ENCODE results near the gene LRRK1. TPM values are rescaled to one million over a fixed set of nuclear protein-coding genes. Genes with fewer than 3 reads are reported as not detected.

Gene LRRK1
- total RNA-seq, 1 experiment from 2014 or later = 10.4 TPM

- Histone ChIP-seq H3K36me3 (peaks cover 62% of the 10 kb centered on the region), H3K4me3 (no peak overlapping the region), H3K27me3 (no peaks in the 10 kb centered on the region), H3K9me3 (no peaks in the 10 kb centered on the region)
- no peak for DNase-seq
Observed at GRCh38 chr15:100973351-100974111, 54.4 kb downstream of the LRRK1 start.

GRCh38 chr15:100975043-100975442 is 55.9 kb downstream of the LRRK1 start:
- Histone ChIP-seq H3K4me3 (no peak overlapping the region), H3K27me3 (no peaks in the 10 kb centered on the region)

GRCh38 chr15:100980410-100981046 is 61.4 kb downstream of the LRRK1 start:
- no peak for DNase-seq
- peaks cover 51% of the 10 kb centered on the region for H3K36me3 ChIP-seq
- no peaks in the 10 kb centered on the region for H3K27me3 ChIP-seq
- no peak overlapping the region for H3K4me3 ChIP-seq
- no peaks in the 10 kb centered on the region for H3K9me3 ChIP-seq

More at GRCh38 chr15:100975043-100975442, 55.9 kb downstream of the LRRK1 start:
- DNase-seq = no peak
- Histone ChIP-seq H3K9me3 (no peaks in the 10 kb centered on the region), H3K36me3 (peaks cover 60% of the 10 kb centered on the region)

GRCh38 chr15:100981086-100981485 is 61.9 kb downstream of the LRRK1 start:
- no peak overlapping the region for H3K4me3 ChIP-seq
- peaks cover 48% of the 10 kb centered on the region for H3K36me3 ChIP-seq
- H3K27me3 ChIP-seq = no peaks in the 10 kb centered on the region
- DNase-seq = no peak
- no peaks in the 10 kb centered on the region for H3K9me3 ChIP-seq

GRCh38 chr15:100983221-100983620 is 64.1 kb downstream of the LRRK1 start:
- Histone ChIP-seq H3K9me3 (no peaks in the 10 kb centered on the region), H3K27me3 (no peaks in the 10 kb centered on the region), H3K4me3 (no peak overlapping the region), H3K36me3 (peaks cover 44% of the 10 kb centered on the region)
- DNase-seq = no peak

GRCh38 chr15:100985401-100985800 is 66.2 kb downstream of the LRRK1 start:
- H3K36me3 ChIP-seq = peaks cover 51% of the 10 kb centered on the region
- no peak overlapping the region for H3K4me3 ChIP-seq
- no peaks in the 10 kb centered on the region for H3K9me3 ChIP-seq
- no peak for DNase-seq
- no peaks in the 10 kb centered on the region for H3K27me3 ChIP-seq

GRCh38 chr15:100986158-100986896 is 67.2 kb downstream of the LRRK1 start:
- no peaks in the 10 kb centered on the region for H3K27me3 ChIP-seq
- DNase-seq = no peak
- H3K36me3 ChIP-seq = peaks cover 56% of the 10 kb centered on the region
- H3K4me3 ChIP-seq = no peak overlapping the region
- H3K9me3 ChIP-seq = no peaks in the 10 kb centered on the region

GRCh38 chr15:100987143-100987542 is 68.0 kb downstream of the LRRK1 start:
- H3K4me3 ChIP-seq = no peak overlapping the region
- peaks cover 62% of the 10 kb centered on the region for H3K36me3 ChIP-seq
- H3K9me3 ChIP-seq = no peaks in the 10 kb centered on the region
- no peak for DNase-seq
- H3K27me3 ChIP-seq = no peaks in the 10 kb centered on the region

- DNase-seq = no peak
- Histone ChIP-seq H3K27me3 (no peaks in the 10 kb centered on the region), H3K36me3 (peaks cover 67% of the 10 kb centered on the region), H3K4me3 (no peak overlapping the region), H3K9me3 (no peaks in the 10 kb centered on the region)
Observed at GRCh38 chr15:100988297-100988696, 69.1 kb downstream of the LRRK1 start.

- Histone ChIP-seq H3K36me3 (peaks cover 67% of the 10 kb centered on the region), H3K9me3 (no peaks in the 10 kb centered on the region), H3K27me3 (no peaks in the 10 kb centered on the region), H3K4me3 (no peak overlapping the region)
- no peak for DNase-seq
Observed at GRCh38 chr15:100988857-100989256, 69.7 kb downstream of the LRRK1 start.

GRCh38 chr15:100994597-100995446 is 75.7 kb downstream of the LRRK1 start:
- DNase-seq = no peak
- no peaks in the 10 kb centered on the region for H3K27me3 ChIP-seq
- H3K36me3 ChIP-seq = peaks cover 60% of the 10 kb centered on the region
- H3K4me3 ChIP-seq = no peak overlapping the region
- H3K9me3 ChIP-seq = no peaks in the 10 kb centered on the region

- Histone ChIP-seq H3K27me3 (no peaks in the 10 kb centered on the region), H3K9me3 (no peaks in the 10 kb centered on the region), H3K4me3 (no peak overlapping the region), H3K36me3 (peaks cover 56% of the 10 kb centered on the region)
- no peak for DNase-seq
Observed at GRCh38 chr15:100995471-100996430, 76.6 kb downstream of the LRRK1 start.

GRCh38 chr15:100997442-100997841 is 78.3 kb downstream of the LRRK1 start:
- Histone ChIP-seq H3K27me3 (no peaks in the 10 kb centered on the region), H3K36me3 (peaks cover 63% of the 10 kb centered on the region), H3K9me3 (peaks cover 3% of the 10 kb centered on the region; the same call in 1 of the 2 replicates), H3K4me3 (no peak overlapping the region)
- DNase-seq = peak; percentile 79

- Histone ChIP-seq H3K36me3 (peaks cover 64% of the 10 kb centered on the region), H3K4me3 (no peak overlapping the region)
Observed at GRCh38 chr15:100998630-100999029, 79.5 kb downstream of the LRRK1 start.

GRCh38 chr15:100999369-100999768 is 80.2 kb downstream of the LRRK1 start:
- H3K36me3 ChIP-seq = peaks cover 64% of the 10 kb centered on the region
- H3K27me3 ChIP-seq = no peaks in the 10 kb centered on the region
- H3K9me3 ChIP-seq = peaks cover 6% of the 10 kb centered on the region
- no peak overlapping the region for H3K4me3 ChIP-seq
- no peak for DNase-seq

More at GRCh38 chr15:100998630-100999029, 79.5 kb downstream of the LRRK1 start:
- Histone ChIP-seq H3K9me3 (peaks cover 3% of the 10 kb centered on the region), H3K27me3 (no peaks in the 10 kb centered on the region)
- no peak for DNase-seq

All from MG63 (cell line).